Neural cell (in vitro differentiated cells): Measurements from ENCODE around the gene UQCRFS1.

Experiments
- EZH2 ChIP-seq: fragments of 200-600, 300-800 bp; shearing (Covaris generic), sonication (generic); IDR thresholded peaks from 2 replicates; pipeline ENCODE4 v1.6.1; 2014; ENCODE audit warnings: antibody characterized with exemption, low read length, borderline replicate concordance, mild to moderate bottlenecking; ENCODE audit not compliant: insufficient read depth, poor library complexity, severe bottlenecking
- POLR2AphosphoS5 ChIP-seq: IDR thresholded peaks from 2 replicates; pipeline ENCODE4 v1.6.1; 2012
- TF ChIP-seq, protein P1 (sequence below): fragments of 450-650 bp; IDR thresholded peaks from 2 replicates; pipeline ENCODE4 v1.5.1; 2014; ENCODE audit warnings: antibody characterized with exemption, mild to moderate bottlenecking, moderate library complexity; ENCODE audit not compliant: poor library complexity, severe bottlenecking
- TF ChIP-seq, protein P2 (sequence below): IDR thresholded peaks from 2 replicates; pipeline ENCODE4 v1.6.1; 2012; ENCODE audit warnings: borderline replicate concordance

DNA sequence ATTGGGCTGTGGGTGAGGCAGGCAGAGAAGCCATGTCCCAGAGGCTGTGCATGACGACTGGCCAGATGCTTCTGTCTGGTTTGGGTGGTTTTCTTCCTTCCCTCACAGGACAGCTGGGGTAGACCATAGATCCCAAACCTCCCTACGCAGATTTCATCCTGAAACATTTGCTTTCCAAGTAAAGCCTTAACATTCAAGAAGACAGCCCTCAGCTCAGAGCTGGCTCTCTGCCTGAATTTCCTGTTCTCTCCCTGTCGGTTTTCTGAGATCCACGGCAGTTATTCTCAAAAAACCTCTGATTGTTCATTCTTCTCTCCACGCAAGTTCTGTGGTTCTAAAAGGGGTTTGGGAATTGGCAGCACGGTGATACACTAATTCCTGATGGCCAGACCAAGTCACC is 25.3 kb downstream of the UQCRFS1 start:
- no peak for TF ChIP-seq EZH2
- no peak for TF ChIP-seq POLR2AphosphoS5
- TF ChIP-seq, protein P1, sequence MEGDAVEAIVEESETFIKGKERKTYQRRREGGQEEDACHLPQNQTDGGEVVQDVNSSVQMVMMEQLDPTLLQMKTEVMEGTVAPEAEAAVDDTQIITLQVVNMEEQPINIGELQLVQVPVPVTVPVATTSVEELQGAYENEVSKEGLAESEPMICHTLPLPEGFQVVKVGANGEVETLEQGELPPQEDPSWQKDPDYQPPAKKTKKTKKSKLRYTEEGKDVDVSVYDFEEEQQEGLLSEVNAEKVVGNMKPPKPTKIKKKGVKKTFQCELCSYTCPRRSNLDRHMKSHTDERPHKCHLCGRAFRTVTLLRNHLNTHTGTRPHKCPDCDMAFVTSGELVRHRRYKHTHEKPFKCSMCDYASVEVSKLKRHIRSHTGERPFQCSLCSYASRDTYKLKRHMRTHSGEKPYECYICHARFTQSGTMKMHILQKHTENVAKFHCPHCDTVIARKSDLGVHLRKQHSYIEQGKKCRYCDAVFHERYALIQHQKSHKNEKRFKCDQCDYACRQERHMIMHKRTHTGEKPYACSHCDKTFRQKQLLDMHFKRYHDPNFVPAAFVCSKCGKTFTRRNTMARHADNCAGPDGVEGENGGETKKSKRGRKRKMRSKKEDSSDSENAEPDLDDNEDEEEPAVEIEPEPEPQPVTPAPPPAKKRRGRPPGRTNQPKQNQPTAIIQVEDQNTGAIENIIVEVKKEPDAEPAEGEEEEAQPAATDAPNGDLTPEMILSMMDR = no peak
- TF ChIP-seq, protein P2, sequence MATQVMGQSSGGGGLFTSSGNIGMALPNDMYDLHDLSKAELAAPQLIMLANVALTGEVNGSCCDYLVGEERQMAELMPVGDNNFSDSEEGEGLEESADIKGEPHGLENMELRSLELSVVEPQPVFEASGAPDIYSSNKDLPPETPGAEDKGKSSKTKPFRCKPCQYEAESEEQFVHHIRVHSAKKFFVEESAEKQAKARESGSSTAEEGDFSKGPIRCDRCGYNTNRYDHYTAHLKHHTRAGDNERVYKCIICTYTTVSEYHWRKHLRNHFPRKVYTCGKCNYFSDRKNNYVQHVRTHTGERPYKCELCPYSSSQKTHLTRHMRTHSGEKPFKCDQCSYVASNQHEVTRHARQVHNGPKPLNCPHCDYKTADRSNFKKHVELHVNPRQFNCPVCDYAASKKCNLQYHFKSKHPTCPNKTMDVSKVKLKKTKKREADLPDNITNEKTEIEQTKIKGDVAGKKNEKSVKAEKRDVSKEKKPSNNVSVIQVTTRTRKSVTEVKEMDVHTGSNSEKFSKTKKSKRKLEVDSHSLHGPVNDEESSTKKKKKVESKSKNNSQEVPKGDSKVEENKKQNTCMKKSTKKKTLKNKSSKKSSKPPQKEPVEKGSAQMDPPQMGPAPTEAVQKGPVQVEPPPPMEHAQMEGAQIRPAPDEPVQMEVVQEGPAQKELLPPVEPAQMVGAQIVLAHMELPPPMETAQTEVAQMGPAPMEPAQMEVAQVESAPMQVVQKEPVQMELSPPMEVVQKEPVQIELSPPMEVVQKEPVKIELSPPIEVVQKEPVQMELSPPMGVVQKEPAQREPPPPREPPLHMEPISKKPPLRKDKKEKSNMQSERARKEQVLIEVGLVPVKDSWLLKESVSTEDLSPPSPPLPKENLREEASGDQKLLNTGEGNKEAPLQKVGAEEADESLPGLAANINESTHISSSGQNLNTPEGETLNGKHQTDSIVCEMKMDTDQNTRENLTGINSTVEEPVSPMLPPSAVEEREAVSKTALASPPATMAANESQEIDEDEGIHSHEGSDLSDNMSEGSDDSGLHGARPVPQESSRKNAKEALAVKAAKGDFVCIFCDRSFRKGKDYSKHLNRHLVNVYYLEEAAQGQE = no peak
